H1 (cell line): Measurements from ENCODE around the gene PTPRD. TPM values are rescaled to one million over a fixed set of nuclear protein-coding genes. Genes with fewer than 3 reads are reported as not detected.

ENCODE experiments used
- CTCF ChIA-PET: fragments of 300-600 bp; sonication (Branson Sonifier 250); formaldehyde crosslinking; loops from one replicate; lab custom pipeline; 2021; ENCODE audit not compliant: partially characterized antibody; lab: Charles Lee
- POLR2A ChIA-PET: fragments of 300-600 bp; sonication (Branson Sonifier 250); formaldehyde crosslinking; loops from one replicate; lab custom pipeline; 2021; ENCODE audit warnings: inconsistent platforms; ENCODE audit not compliant: partially characterized antibody; lab: Charles Lee
- DNase-seq, 2 experiments: peaks; one replicate each; pipeline versions ENCODE4 v3.0.0 to v3.0.0-alpha.2; 2010 to 2022; ENCODE audit warnings: low spot score in 2 of 2, low read depth in 1 of 2, mixed read lengths in 1 of 2
- FAIRE-seq: peaks from 2 replicates; lab custom pipeline; 2011; peaks lifted over from hg19 to GRCh38; lab: Jason Lieb, UNC
- H2AFZ ChIP-seq: 2 replicates; pipeline ENCODE4 v1.8.1; 2012; ENCODE audit warnings: low read length, inconsistent platforms
- H2AK5ac ChIP-seq: 2 replicates; pipeline ENCODE4 v1.6.1; 2013; ENCODE audit warnings: low read depth, low read length
- H2BK120ac ChIP-seq: replicated peaks from 2 replicates; pipeline ENCODE3; 2013; ENCODE audit warnings: low read depth, low read length, inconsistent platforms
- H2BK12ac ChIP-seq: 2 replicates; pipeline ENCODE4 v1.6.1; 2013; ENCODE audit warnings: low read depth, low read length
- H2BK15ac ChIP-seq: 2 replicates; pipeline ENCODE4 v1.6.1; 2013; ENCODE audit warnings: low read length
- H2BK20ac ChIP-seq: 2 replicates; pipeline ENCODE4 v1.6.1; 2013; ENCODE audit warnings: low read length
- H2BK5ac ChIP-seq: 2 replicates; pipeline ENCODE4 v1.6.1; 2013; ENCODE audit warnings: low read depth, low read length
- H3K14ac ChIP-seq: 2 replicates; pipeline ENCODE4 v1.6.1; 2013; ENCODE audit warnings: inconsistent platforms; ENCODE audit not compliant: insufficient read length
- H3K18ac ChIP-seq: 2 replicates; pipeline ENCODE4 v1.6.1; 2013; ENCODE audit warnings: low read length; ENCODE audit errors: extremely low read depth
- H3K23ac ChIP-seq: 2 replicates; pipeline ENCODE4 v1.6.1; 2013; ENCODE audit warnings: inconsistent platforms; ENCODE audit not compliant: insufficient read length
- H3K23me2 ChIP-seq: 2 replicates; pipeline ENCODE4 v1.6.1; 2013; ENCODE audit warnings: low read depth, low read length
- H3K27ac ChIP-seq: 2 replicates; pipeline ENCODE4 v1.6.1; 2011; ENCODE audit warnings: low read depth, low read length, inconsistent platforms
- H3K27me3 ChIP-seq, 4 experiments: replicated peaks in 1 of 4; 1 replicate in 1 of 4; 2 replicates in 3 of 4; pipeline versions ENCODE4 v1.6.1 to v1.8.1; 2011 to 2013; ENCODE audit warnings: low read length in 3 of 4, mild to moderate bottlenecking in 3 of 4, inconsistent platforms in 2 of 4, mixed read lengths in 2 of 4, moderate library complexity in 1 of 4; ENCODE audit not compliant: control insufficient read depth in 3 of 4, insufficient read depth in 3 of 4; ENCODE audit errors: extremely low read depth in 1 of 4
- H3K36me3 ChIP-seq, 4 experiments: 2 replicates each; pipeline versions ENCODE4 v1.6.1 to v1.8.1; 2011 to 2013; ENCODE audit warnings: mild to moderate bottlenecking in 4 of 4, low read length in 3 of 4, moderate library complexity in 2 of 4, control low read depth in 1 of 4, inconsistent platforms in 1 of 4; ENCODE audit not compliant: insufficient read depth in 4 of 4, control insufficient read depth in 2 of 4
- H3K4ac ChIP-seq: replicated peaks from 2 replicates; pipeline ENCODE3; 2013; ENCODE audit warnings: low read length, low read depth, mixed read lengths, inconsistent platforms; ENCODE audit not compliant: insufficient read length
- H3K4me1 ChIP-seq, 4 experiments: replicated peaks in 1 of 4; 1 replicate in 1 of 4; 2 replicates in 3 of 4; pipeline versions ENCODE4 v1.6.1 to v1.8.1; 2011 to 2013; ENCODE audit warnings: low read length in 3 of 4, inconsistent platforms in 2 of 4, mixed read lengths in 1 of 4; ENCODE audit not compliant: insufficient read depth in 4 of 4, control insufficient read depth in 3 of 4
- H3K4me2 ChIP-seq, 2 experiments: 2 replicates each; pipeline versions ENCODE4 v1.6.1 to v1.8.1; 2011 to 2013; ENCODE audit warnings: low read depth in 2 of 2, low read length in 2 of 2, control low read depth in 1 of 2, inconsistent platforms in 1 of 2, mild to moderate bottlenecking in 1 of 2; ENCODE audit not compliant: insufficient read depth in 1 of 2
- H3K4me3 ChIP-seq, 4 experiments: fragments of 200-600, 300-600 bp in 1 of 4; sonication (generic), shearing (Covaris generic), sonication (Bioruptor Twin) in 1 of 4; 2 replicates each; pipeline versions ENCODE4 v1.5.1 to v1.8.1; 2011 to 2016; ENCODE audit warnings: low read length in 4 of 4, low read depth in 3 of 4, control low read depth in 2 of 4, inconsistent platforms in 2 of 4, mild to moderate bottlenecking in 2 of 4, mixed read lengths in 1 of 4, moderate library complexity in 1 of 4; ENCODE audit not compliant: insufficient read depth in 2 of 4; ENCODE audit errors: extremely low read depth in 1 of 4
- H3K56ac ChIP-seq: replicated peaks from 2 replicates; pipeline ENCODE3; 2013; ENCODE audit warnings: low read depth, mild to moderate bottlenecking, mixed read lengths, low read length, inconsistent platforms; ENCODE audit not compliant: insufficient read length
- H3K79me1 ChIP-seq: 2 replicates; pipeline ENCODE4 v1.6.1; 2013; ENCODE audit warnings: low read depth, low read length, control low read depth
- H3K79me2 ChIP-seq, 2 experiments: 2 replicates each; pipeline versions ENCODE4 v1.6.1 to v1.8.1; 2012 to 2013; ENCODE audit warnings: low read length in 2 of 2, mild to moderate bottlenecking in 2 of 2, inconsistent platforms in 1 of 2; ENCODE audit not compliant: insufficient read depth in 2 of 2, control insufficient read depth in 1 of 2
- H3K9ac ChIP-seq, 4 experiments: replicated peaks in 1 of 4; 1 replicate in 1 of 4; 2 replicates in 3 of 4; pipeline versions ENCODE4 v1.6.1 to v1.8.1; 2011 to 2013; ENCODE audit warnings: low read depth in 3 of 4, low read length in 3 of 4, control low read depth in 2 of 4, mild to moderate bottlenecking in 2 of 4, moderate library complexity in 2 of 4, inconsistent platforms in 1 of 4; ENCODE audit errors: extremely low read depth in 1 of 4
- H3K9me3 ChIP-seq, 2 experiments: 2 replicates each; pipeline versions ENCODE4 v1.6.1 to v1.8.1; 2012 to 2013; ENCODE audit warnings: mild to moderate bottlenecking in 2 of 2, moderate library complexity in 2 of 2, control low read depth in 1 of 2, inconsistent platforms in 1 of 2, low read depth in 1 of 2, low read length in 1 of 2, mixed read lengths in 1 of 2; ENCODE audit not compliant: insufficient read depth in 2 of 2
- H4K20me1 ChIP-seq, 2 experiments: replicated peaks in 1 of 2; 2 replicates each; pipeline versions ENCODE3 to v1.8.1; 2011 to 2013; ENCODE audit warnings: inconsistent platforms in 2 of 2, low read length in 2 of 2, mild to moderate bottlenecking in 1 of 2; ENCODE audit not compliant: insufficient read depth in 2 of 2, control insufficient read depth in 1 of 2
- H4K5ac ChIP-seq: 2 replicates; pipeline ENCODE4 v1.6.1; 2013; ENCODE audit warnings: low read length, low read depth, mixed read lengths, inconsistent platforms; ENCODE audit not compliant: insufficient read length
- H4K8ac ChIP-seq: 2 replicates; pipeline ENCODE4 v1.8.0; 2013; ENCODE audit warnings: mild to moderate bottlenecking, moderate library complexity, low read length, inconsistent platforms; ENCODE audit not compliant: insufficient read depth; ENCODE audit errors: extremely low read depth
- H4K91ac ChIP-seq: replicated peaks from 2 replicates; pipeline ENCODE3; 2013; ENCODE audit warnings: low read length, mixed read lengths, inconsistent platforms; ENCODE audit not compliant: insufficient read length
- BRCA1 ChIP-seq: IDR thresholded peaks from 2 replicates; pipeline ENCODE4 v1.6.1; 2012; ENCODE audit warnings: low read depth, low read length, improper control_type of control experiment
- GABPA ChIP-seq: IDR thresholded peaks from 2 replicates; pipeline ENCODE4 v1.6.1; 2011; ENCODE audit warnings: mild to moderate bottlenecking, low read length, moderate library complexity, borderline replicate concordance; ENCODE audit not compliant: insufficient read depth
- MAFK ChIP-seq: IDR thresholded peaks from 2 replicates; pipeline ENCODE4 v1.6.1; 2012; ENCODE audit warnings: low read depth, mild to moderate bottlenecking, improper control_type of control experiment, low read length
- SIX5 ChIP-seq: IDR thresholded peaks from 2 replicates; pipeline ENCODE4 v1.6.1; 2011; ENCODE audit warnings: mild to moderate bottlenecking, low read depth, low read length
- WGBS, 2 experiments: shearing (Covaris generic) in 1 of 2; methylation state at CpG; one replicate each; pipeline versions ENCODE4 v1.1.6 to v1.1.7; 2013 to 2015; ENCODE audit warnings: low lambda C conversion rate in 2 of 2, mixed read lengths in 2 of 2, inconsistent platforms in 1 of 2, low coverage in 1 of 2, missing lambda C conversion rate in 1 of 2; ENCODE audit not compliant: insufficient replicate concordance in 2 of 2, insufficient coverage in 1 of 2, insufficient read length in 1 of 2; ENCODE audit errors: extremely low coverage in 1 of 2, missing lambda C conversion rate in 1 of 2; 5-methylcytosine and 5-hydroxymethylcytosine counted together
- polyA plus RNA-seq, 7 experiments: library from polyadenylated mRNA; depleted of rRNA in 3 of 7; stranded (reverse) in 5 of 7; unstranded in 2 of 7; fragments of >200 nt in 5 of 7; fragments of 200-250 nt in 2 of 7; gene quantifications; 1 replicate in 5 of 7; 2 replicates in 1 of 7; 4 replicates in 1 of 7; pipeline versions ENCODE4 v1.2.1 to v1.2.3, GENCODE V29; 2011 to 2013; ENCODE audit warnings: missing spikeins in 2 of 7, mixed read lengths in 2 of 7
- total RNA-seq: library from RNA; stranded (reverse); fragmentation: NEBNext Ultra II Directional; extraction: Animal tissue kit (Norgen Biotek cat#: 25700); gene quantifications from 2 replicates; pipeline ENCODE4 v1.2.1, GENCODE V29; 2021
- TF ChIP-seq, protein P1 (sequence below): IDR thresholded peaks from 2 replicates; pipeline ENCODE4 v1.6.1; 2012; ENCODE audit warnings: low read length, inconsistent platforms

PTPRD gene
- total and polyA plus RNA-seq, 2 of the 8 experiments (the other 6 are each of a cell fraction or from before 2014, with no cell fraction given): 17.2 to 77.0 TPM

DNA sequence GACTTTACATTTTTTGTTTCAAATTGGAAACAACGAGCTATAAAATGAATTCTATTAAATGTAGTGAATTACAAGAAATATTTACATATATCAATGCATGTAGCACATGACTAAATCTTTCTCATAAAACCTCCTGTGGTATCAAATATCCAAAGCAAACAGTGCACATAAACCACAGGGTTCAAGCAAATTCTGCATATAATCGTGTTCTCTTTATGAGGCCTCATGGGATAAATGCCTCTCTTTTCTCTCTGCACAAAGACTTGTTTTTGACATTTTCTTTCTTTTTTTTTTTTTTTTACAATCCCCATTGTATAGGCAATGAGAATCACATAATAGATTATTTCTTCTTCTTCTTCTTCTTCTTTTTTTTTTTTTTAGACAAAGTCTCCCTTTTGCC is 1696.0 kb downstream of the PTPRD start:
- Histone ChIP-seq H3K14ac (no peak overlapping the region), H2AFZ (no peak overlapping the region), H2BK5ac (no peak overlapping the region), H2BK120ac (no peak overlapping the region), H4K8ac (no peak overlapping the region), H3K9ac (no peak overlapping the region), H3K27ac (no peak overlapping the region), H4K20me1 (no peaks in the 10 kb centered on the region), H3K4me3 (no peak overlapping the region), H4K91ac (no peak overlapping the region), H3K23me2 (no peaks in the 10 kb centered on the region), H3K4me2 (no peak overlapping the region), H3K79me2 (no peaks in the 10 kb centered on the region), H2BK15ac (no peak overlapping the region), H4K5ac (no peak overlapping the region), H2AK5ac (no peak overlapping the region), H2BK12ac (no peak overlapping the region), H3K56ac (no peak overlapping the region), H2BK20ac (no peak overlapping the region), H3K9me3 (no peaks in the 10 kb centered on the region), H3K27me3 (no peaks in the 10 kb centered on the region), H3K4ac (no peak overlapping the region), H3K36me3 (no peaks in the 10 kb centered on the region), H3K18ac (no peak overlapping the region), H3K79me1 (no peaks in the 10 kb centered on the region), H3K4me1 (no peaks in the 10 kb centered on the region), H3K23ac (no peak overlapping the region)
- DNase-seq (no peak), FAIRE-seq (no peak)
- ChIA-PET POLR2A (no interaction called here), CTCF (interaction anchor here (0.6 to 1.0 kb wide), 2 partner anchors 15 to 381 kb away, joined by 3 read pairs; no protein-coding TSS in a partner anchor)
- TF ChIP-seq SIX5 (no peak), MAFK (no peak), GABPA (no peak), BRCA1 (no peak)
- TF ChIP-seq, protein P1, sequence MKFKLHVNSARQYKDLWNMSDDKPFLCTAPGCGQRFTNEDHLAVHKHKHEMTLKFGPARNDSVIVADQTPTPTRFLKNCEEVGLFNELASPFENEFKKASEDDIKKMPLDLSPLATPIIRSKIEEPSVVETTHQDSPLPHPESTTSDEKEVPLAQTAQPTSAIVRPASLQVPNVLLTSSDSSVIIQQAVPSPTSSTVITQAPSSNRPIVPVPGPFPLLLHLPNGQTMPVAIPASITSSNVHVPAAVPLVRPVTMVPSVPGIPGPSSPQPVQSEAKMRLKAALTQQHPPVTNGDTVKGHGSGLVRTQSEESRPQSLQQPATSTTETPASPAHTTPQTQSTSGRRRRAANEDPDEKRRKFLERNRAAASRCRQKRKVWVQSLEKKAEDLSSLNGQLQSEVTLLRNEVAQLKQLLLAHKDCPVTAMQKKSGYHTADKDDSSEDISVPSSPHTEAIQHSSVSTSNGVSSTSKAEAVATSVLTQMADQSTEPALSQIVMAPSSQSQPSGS: no peak
- WGBS, 2 experiments: 85% methylated on average over 2 of the region's 2 CpGs; no CpG with 5 or more reads in 1 of the 2 experiments
